ENCODE results near the gene NHLRC4.
A peak's percentile ranks its signal among the peaks of the same experiment; 100 is the strongest.

The NHLRC4 gene

DNA sequence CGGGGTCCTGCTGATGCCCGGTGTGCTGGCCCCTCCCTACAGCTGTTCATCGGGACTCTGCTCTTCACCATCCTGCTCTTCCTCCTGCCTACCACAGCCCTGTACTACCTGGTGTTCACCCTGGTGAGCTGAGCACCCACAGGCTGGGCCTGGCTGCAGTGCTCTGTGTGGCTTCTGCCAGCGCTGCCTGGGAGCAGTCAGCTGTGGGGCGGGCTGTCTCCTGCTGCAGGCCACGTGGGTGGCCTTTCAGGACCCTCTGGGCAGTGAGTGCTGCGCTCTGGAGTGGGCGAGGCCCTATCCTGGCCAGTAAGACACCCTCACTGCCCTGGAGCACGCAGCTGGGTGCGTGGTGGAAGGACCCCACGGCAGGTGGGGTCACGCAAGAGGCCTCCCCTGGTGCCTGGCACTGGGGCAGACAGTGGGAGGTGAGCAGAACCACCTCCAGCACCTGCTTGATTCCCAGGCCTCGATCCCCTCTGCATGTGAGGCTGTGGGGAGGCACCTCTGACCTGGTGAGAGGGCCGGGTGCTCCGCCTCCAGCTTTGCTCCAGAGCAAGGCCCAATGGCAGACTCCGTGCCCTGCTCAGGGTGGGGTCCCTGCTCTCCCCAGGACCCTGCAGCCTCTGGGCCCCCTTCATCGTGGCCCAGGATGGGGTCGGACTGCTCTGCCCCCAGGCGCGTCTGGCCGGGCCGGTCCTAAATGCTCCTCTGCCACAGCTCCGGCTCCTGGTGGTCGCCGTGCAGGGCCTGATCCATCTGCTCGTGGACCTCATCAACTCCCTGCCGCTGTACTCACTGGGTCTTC, 13.5 kb downstream of the NHLRC4 start:
- no peak for TF ChIP-seq JUND (IDR thresholded peaks at IDR 0.05; ENCODE audit: low read depth)
- in situ Hi-C loops (cut with HindIII; ENCODE audit: low pct_unique_long_range_greater_than_20kb, low sequenced_read_pairs): no loop called here

DNA sequence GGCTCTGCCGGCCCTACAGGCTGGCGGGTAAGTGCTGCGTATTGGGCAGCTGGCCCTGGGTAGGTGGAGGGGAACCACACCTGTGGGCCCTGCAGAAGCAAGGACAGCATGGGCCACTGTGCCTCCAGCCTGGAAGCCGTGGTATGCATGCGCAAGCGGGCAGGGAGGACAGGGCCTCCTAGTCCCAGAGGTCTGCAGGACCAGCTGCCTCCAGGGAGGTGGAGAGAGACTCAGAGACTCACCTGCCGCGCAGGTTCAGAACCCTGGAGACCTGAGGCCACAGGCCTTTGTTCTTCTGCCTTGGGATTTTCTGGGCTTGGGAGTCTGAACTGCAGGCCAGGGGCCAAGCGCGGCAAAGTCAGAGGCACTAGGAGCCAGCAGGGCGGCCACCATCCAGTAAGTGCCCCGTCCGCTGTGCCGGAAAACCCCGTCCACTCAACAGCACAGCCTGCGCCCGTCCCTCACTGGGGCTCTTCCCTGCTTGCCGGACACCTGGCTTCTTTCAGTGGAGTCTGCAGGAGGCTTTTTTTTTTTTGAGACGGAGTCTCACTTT, 14.2 kb downstream of the NHLRC4 start:
- in situ Hi-C loops (cut with HindIII; ENCODE audit: low pct_unique_long_range_greater_than_20kb, low sequenced_read_pairs): no loop called here
- no peak for DNase-seq (ENCODE audit: low read depth in 1 of 2, low spot score in 1 of 2)
- TF ChIP-seq JUND (IDR thresholded peaks at IDR 0.05; ENCODE audit: low read depth): no peak

More for the DNA sequence above, 13.5 kb downstream of the NHLRC4 start:
- no peak for DNase-seq (ENCODE audit: low read depth in 1 of 2, low spot score in 1 of 2)

- no peak for TF ChIP-seq JUND (IDR thresholded peaks at IDR 0.05; ENCODE audit: low read depth)
- in situ Hi-C loops (cut with HindIII; ENCODE audit: low pct_unique_long_range_greater_than_20kb, low sequenced_read_pairs): no loop called here
- DNase-seq (ENCODE audit: low read depth in 1 of 2, low spot score in 1 of 2): no peak
Measured at GRCh38 chr16:582218-582613, 15.4 kb downstream of the NHLRC4 start.

GRCh38 chr16:582614-583331, 16.0 kb downstream of the NHLRC4 start:
- in situ Hi-C loops (cut with HindIII; ENCODE audit: low pct_unique_long_range_greater_than_20kb, low sequenced_read_pairs): no loop called here
- DNase-seq (ENCODE audit: low read depth in 1 of 2, low spot score in 1 of 2): no peak
- no peak for TF ChIP-seq JUND (IDR thresholded peaks at IDR 0.05; ENCODE audit: low read depth)

GRCh38 chr16:583470-583814, 16.6 kb downstream of the NHLRC4 start:
- no peak for TF ChIP-seq JUND (IDR thresholded peaks at IDR 0.05; ENCODE audit: low read depth)
- in situ Hi-C loops (cut with HindIII; ENCODE audit: low pct_unique_long_range_greater_than_20kb, low sequenced_read_pairs): no loop called here
- no peak for DNase-seq (ENCODE audit: low read depth in 1 of 2, low spot score in 1 of 2)

GRCh38 chr16:583815-584591, 17.2 kb downstream of the NHLRC4 start:
- DNase-seq (ENCODE audit: low read depth in 1 of 2, low spot score in 1 of 2): no peak
- TF ChIP-seq JUND (IDR thresholded peaks at IDR 0.05; ENCODE audit: low read depth): no peak
- in situ Hi-C loops (cut with HindIII; ENCODE audit: low pct_unique_long_range_greater_than_20kb, low sequenced_read_pairs): no loop called here

DNA sequence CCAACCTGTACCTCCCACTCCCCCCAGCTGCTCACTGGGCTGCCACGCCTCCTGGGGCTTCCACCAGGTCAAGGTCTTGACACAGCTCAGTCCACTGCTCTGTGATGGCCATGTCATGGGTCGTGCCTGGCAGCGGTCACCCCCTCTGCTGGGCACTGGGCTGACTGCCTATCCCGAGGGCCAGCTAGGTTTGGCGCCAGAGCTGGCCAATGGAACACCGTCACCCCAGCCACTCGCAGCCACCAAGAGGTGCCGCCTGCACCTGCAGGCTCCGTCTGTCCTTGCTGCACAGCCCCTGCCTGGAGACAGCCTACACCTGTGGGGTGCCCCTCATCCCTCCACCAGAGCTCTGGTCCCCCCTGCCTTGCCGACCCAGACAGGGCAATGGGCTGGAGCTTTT, 18.5 kb downstream of the NHLRC4 start:
- TF ChIP-seq JUND (IDR thresholded peaks at IDR 0.05; ENCODE audit: low read depth): no peak
- in situ Hi-C loops (cut with HindIII; ENCODE audit: low pct_unique_long_range_greater_than_20kb, low sequenced_read_pairs): no loop called here
- DNase-seq (ENCODE audit: low read depth in 1 of 2, low spot score in 1 of 2): peak; percentile 84 to 88

DNA sequence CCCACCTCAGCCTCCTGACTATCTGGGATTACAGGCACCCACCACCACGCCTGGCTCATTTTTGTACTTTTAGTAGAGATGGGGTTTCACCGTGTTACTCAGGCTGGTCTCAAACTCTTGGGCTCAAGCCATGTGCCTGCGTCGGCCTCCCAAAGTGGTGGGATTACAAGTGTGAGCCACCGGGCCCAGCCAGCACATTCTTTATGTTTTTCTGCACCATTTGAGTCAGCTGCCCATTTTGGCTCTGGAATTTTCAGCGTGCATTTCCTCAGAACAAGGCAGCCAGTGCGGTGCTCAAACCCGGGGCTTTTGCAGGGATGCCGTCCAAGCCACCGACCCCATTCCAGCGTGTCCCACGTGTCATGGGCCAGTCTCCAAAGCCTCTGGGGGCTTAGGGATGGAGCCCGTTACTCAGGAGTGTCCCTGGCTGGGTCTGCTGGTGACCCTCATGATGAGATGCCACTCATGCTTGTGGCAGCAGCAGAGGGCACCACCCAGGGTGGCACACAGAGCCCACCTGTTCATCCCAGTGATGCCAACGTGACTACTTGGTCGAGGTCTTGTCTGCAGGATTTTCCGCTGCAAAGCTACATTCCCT, 19.3 kb downstream of the NHLRC4 start:
- in situ Hi-C loops (cut with HindIII; ENCODE audit: low pct_unique_long_range_greater_than_20kb, low sequenced_read_pairs): no loop called here
- TF ChIP-seq JUND (IDR thresholded peaks at IDR 0.05; ENCODE audit: low read depth): no peak
- DNase-seq (ENCODE audit: low read depth in 1 of 2, low spot score in 1 of 2): no peak

GRCh38 chr16:586645-587590, 20.1 kb downstream of the NHLRC4 start:
- DNase-seq (ENCODE audit: low read depth in 1 of 2, low spot score in 1 of 2): no peak
- no peak for TF ChIP-seq JUND (IDR thresholded peaks at IDR 0.05; ENCODE audit: low read depth)
- in situ Hi-C loops (cut with HindIII; ENCODE audit: low pct_unique_long_range_greater_than_20kb, low sequenced_read_pairs): no loop called here

DNA sequence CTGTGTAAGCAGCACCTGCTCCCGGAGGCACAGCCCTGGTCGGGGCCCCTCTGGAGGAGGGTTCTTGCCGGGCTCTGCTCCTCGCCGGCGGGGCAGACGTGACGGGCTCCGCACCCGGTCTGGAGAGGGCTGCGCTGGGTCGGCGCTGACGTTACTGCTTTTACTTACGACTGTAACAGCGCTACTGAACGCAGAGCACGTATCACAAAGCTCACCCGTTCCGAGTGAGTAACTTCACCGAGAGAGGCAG, 21.8 kb downstream of the NHLRC4 start:
- no peak for DNase-seq (ENCODE audit: low read depth in 1 of 2, low spot score in 1 of 2)
- TF ChIP-seq JUND (IDR thresholded peaks at IDR 0.05; ENCODE audit: low read depth): no peak
- in situ Hi-C loops (cut with HindIII; ENCODE audit: low pct_unique_long_range_greater_than_20kb, low sequenced_read_pairs): no loop called here

DNA sequence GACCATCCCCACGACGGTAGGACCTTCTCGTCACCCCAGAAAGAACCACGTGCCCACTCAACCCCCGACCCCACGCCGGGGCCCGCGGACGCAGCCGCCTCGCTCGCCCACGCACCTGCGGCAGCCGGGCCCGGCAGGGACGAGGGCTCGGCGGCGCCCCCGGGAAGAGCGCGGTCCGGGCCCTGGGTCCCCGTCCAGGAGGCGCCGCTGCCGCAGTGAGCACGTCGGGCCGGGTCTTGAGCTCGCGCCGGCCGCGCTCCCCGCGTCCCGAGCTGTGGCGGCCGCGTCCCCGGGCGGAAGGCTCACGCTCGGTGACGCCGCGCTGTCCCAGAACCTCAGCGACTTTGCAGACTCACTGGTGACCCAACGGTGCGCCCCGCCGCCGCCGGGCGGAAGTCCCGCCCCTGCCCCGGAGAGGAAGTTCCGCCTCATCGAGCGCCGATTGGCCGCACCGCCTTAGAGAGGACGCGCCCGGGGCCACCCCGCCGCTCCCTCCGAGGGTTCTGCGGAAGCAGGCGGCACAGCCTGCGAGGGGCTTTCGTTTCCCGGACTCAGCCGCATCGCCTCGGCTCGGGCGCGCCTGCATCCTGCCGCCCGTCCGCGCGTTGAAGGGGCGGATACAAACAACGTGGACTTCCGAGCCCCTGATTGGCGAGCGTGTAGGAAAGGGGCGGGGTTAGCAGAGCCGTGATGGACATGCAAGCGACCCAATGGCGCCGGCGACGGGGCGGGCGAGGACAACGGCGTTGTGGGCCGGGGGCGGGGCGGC, 22.3 kb downstream of the NHLRC4 start:
- no peak for TF ChIP-seq JUND (IDR thresholded peaks at IDR 0.05; ENCODE audit: low read depth)
- in situ Hi-C loops (cut with HindIII; ENCODE audit: low pct_unique_long_range_greater_than_20kb, low sequenced_read_pairs): no loop called here
- peak; percentile 83 to 96 for DNase-seq (ENCODE audit: low read depth in 1 of 2, low spot score in 1 of 2)
